Lung (tissue), 16 donors: Measurements from ENCODE around the gene GPR152. TPM values are rescaled to one million over a fixed set of nuclear protein-coding genes. Genes with fewer than 3 reads are reported as not detected.

Experiments
- ATAC-seq: fragments of 200-7000 bp; cut with Tn5 transposase; one replicate; pipeline ENCODE4 v1.9.1; 2020; ENCODE audit warnings: moderate number of reproducible peaks; ENCODE audit not compliant: insufficient read depth, low FRiP score
- DNase-seq, 3 donors: peaks; one replicate each; pipeline ENCODE4 v3.0.0-alpha.2; 2013 to 2017
- H3K27ac ChIP-seq, 2 donors: one replicate each; pipeline ENCODE4 v1.5.1; 2013; ENCODE audit warnings: mild to moderate bottlenecking in 2 of 2, moderate library complexity in 2 of 2, control low read depth in 1 of 2, inconsistent platforms in 1 of 2, low read depth in 1 of 2, low read length in 1 of 2
- H3K27me3 ChIP-seq, 3 donors: one replicate each; pipeline ENCODE4 v1.5.1; 2013; ENCODE audit warnings: low read length in 2 of 3; ENCODE audit not compliant: control insufficient read depth in 3 of 3, insufficient read depth in 3 of 3
- H3K36me3 ChIP-seq, 4 donors: one replicate each; pipeline ENCODE4 v1.5.1; 2013; ENCODE audit warnings: low read length in 4 of 4, mild to moderate bottlenecking in 1 of 4, moderate library complexity in 1 of 4; ENCODE audit not compliant: control insufficient read depth in 4 of 4, insufficient read depth in 4 of 4
- H3K4me1 ChIP-seq, 5 donors: one replicate each; pipeline ENCODE4 v1.5.1; 2013; ENCODE audit warnings: low read length in 5 of 5, mild to moderate bottlenecking in 2 of 5, moderate library complexity in 1 of 5; ENCODE audit not compliant: control insufficient read depth in 5 of 5, insufficient read depth in 5 of 5
- H3K4me3 ChIP-seq: one replicate; pipeline ENCODE4 v1.5.1; 2013; ENCODE audit warnings: mild to moderate bottlenecking, control low read depth, moderate library complexity
- H3K9ac ChIP-seq, 2 donors: one replicate each; pipeline ENCODE4 v1.5.1; 2013; ENCODE audit warnings: low read length in 2 of 2, control low read depth in 1 of 2; ENCODE audit not compliant: insufficient read depth in 1 of 2
- H3K9me3 ChIP-seq, 4 donors: one replicate each; pipeline ENCODE4 v1.5.1; 2013; ENCODE audit warnings: low read length in 3 of 4, mild to moderate bottlenecking in 1 of 4, moderate library complexity in 1 of 4; ENCODE audit not compliant: control insufficient read depth in 4 of 4, insufficient read depth in 3 of 4
- CTCF ChIP-seq: IDR thresholded peaks from 2 replicates; pipeline ENCODE4 v1.5.1; 2012; ENCODE audit warnings: mild to moderate bottlenecking; ENCODE audit errors: control extremely low read depth, extremely low read depth
- WGBS, 2 donors: extraction: QIAGEN DNeasy Blood & Tissue Kit; methylation state at CpG; one replicate each; pipeline ENCODE4 v1.1.7; 2013; 5-methylcytosine and 5-hydroxymethylcytosine counted together
- long read RNA-seq, 5 donors: transcript quantifications; one replicate each; lab custom pipeline, GENCODE V29; 2026
- polyA plus RNA-seq, 2 donors: library from polyadenylated mRNA; stranded (reverse); fragments of 200-250 nt; gene quantifications; one replicate each; pipeline ENCODE4 v1.2.1, GENCODE V29; 2013
- total RNA-seq, 2 donors: library from RNA; depleted of rRNA in 1 of 2; stranded (reverse); fragments of >200 nt in 1 of 2; gene quantifications; one replicate each; pipeline ENCODE4 v1.2.1, GENCODE V29; 2014 to 2021
- donor health status: control.
- donor health status: control.
- donor health status: Bipolar disorder and iron deficiency.
- donor health status: healthy.
- donor health status: DM: yes; HTN: yes; CAD: no.

Gene GPR152
- total RNA-seq (not detected), polyA plus RNA-seq (under 1 TPM in 1 of 2 donors, not detected in 1; 0.06 TPM)
- long read RNA-seq, donor 1: 0 reads
- long read RNA-seq, donor 2: 0 reads
- long read RNA-seq, donor 3: 0 reads
- long read RNA-seq, donor 4: 0 reads
- long read RNA-seq, donor 5: 0 reads

- Histone ChIP-seq H3K9me3 (no peaks in the 10 kb centered on the region), H3K4me3 (no peak within 1 kb of the TSS), H3K27ac (peak within 1 kb of the TSS in 1 of 2 donors; percentile 48), H3K9ac (no peak within 1 kb of the TSS), H3K4me1 (no peaks in the 10 kb centered on the region), H3K36me3 (no peaks in the 10 kb centered on the region), H3K27me3 (no peaks in the 10 kb centered on the region)
- ATAC-seq (no peak), DNase-seq (no peak)
- WGBS, 2 donors: 69 to 91% methylated on average over 33 of the region's 33 CpGs
- no peak for TF ChIP-seq CTCF
Measured at GRCh38 chr11:67452141-67452952, at the start of gene GPR152. Gene GPR152, minus strand, starts transcription at chr11:67452729. Its CDS starts 5 bp downstream, at chr11:67452724.

GRCh38 chr11:67501854-67502253, 49.3 kb upstream of the GPR152 start:
- Histone ChIP-seq H3K4me3 (no peak overlapping the region), H3K36me3 (peaks cover 3 to 23% (median 8%) of the 10 kb centered on the region in 4 donors), H3K9me3 (peaks cover 0 to 3% (median 0%) of the 10 kb centered on the region in 4 donors), H3K4me1 (peaks cover 0 to 22% (median 10%) of the 10 kb centered on the region in 5 donors), H3K9ac (no peak overlapping the region), H3K27me3 (no peaks in the 10 kb centered on the region), H3K27ac (no peak overlapping the region)
- 97 to 98% methylated on average over 18 of the region's 18 CpGs for WGBS, 2 donors
- DNase-seq (no peak), ATAC-seq (no peak)
- no peak for TF ChIP-seq CTCF

GRCh38 chr11:67500831-67501715, 48.5 kb upstream of the GPR152 start:
- peaks cover 3 to 26% (median 8%) of the 10 kb centered on the region in 4 donors for H3K36me3 ChIP-seq
- H3K9ac ChIP-seq: no peak overlapping the region
- ATAC-seq (no peak), DNase-seq (no peak)
- H3K4me3 ChIP-seq: no peak overlapping the region
- H3K27ac ChIP-seq: no peak overlapping the region
- WGBS, 2 donors: 85 to 89% methylated on average over 9 of the region's 9 CpGs
- no peak for TF ChIP-seq CTCF
- peaks cover 0 to 3% (median 0%) of the 10 kb centered on the region in 4 donors for H3K9me3 ChIP-seq
- H3K4me1 ChIP-seq: peaks cover 0 to 19% (median 10%) of the 10 kb centered on the region in 5 donors
- H3K27me3 ChIP-seq: no peaks in the 10 kb centered on the region
